HTERT RPE-1 (cell line): ENCODE measurements around the gene DDX47.
"Not testable (repeated sequence)": the region's sequence is repeated elsewhere in the genome, so short reads cannot be mapped to it uniquely, and the experiment has no call there.

Experiments used
- in situ Hi-C: fragments of 300-500 bp; cut with MboI; formaldehyde crosslinking; loops from 4 replicates; pipeline ENCODE4 v1.14.3; 2020; ENCODE audit warnings: low sequenced_read_pairs

Gene DDX47

GRCh38 chr12:12871587-12872138, 58.5 kb downstream of the DDX47 start:
- in situ Hi-C loops, result no loop called here

DNA sequence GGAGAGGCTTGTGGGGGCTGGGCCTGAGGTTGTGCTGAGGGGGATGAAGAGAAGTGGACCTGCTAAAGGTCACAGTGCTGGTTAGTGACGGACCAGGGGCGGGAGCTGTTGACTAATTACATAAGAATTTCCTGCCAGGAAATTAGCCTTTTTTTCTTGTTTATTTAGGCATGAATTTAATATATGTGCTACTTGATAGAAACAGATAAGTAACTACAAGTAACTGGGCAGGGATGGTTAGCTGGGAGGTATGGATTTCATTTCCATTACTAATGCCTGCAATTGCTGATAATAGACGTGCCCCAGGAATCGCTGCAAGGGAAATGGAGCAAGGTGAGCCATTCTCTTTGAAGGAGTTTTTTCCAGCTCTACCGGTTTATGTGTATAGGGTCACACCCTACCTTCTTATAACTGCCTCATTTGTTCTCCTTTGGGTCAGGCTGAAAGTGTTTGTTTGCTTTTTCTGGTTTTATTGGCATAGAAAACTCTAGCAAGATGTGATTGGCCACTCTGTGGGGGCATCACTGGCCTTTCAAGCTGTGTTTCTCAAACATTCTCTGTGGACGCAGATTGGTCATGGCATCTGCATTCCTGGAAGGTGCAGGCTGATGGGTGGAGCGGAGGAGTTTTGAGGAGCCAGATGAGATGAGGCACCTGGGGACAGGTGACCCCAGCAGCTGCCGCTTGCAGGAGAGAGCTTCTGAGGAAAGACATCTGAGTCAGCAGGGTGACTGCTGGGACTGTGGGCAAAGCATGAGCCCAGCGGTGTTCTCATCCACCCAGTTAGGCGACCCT, 59.2 kb downstream of the DDX47 start:
- in situ Hi-C loops, result no loop called here

GRCh38 chr12:12872934-12873275, 59.8 kb downstream of the DDX47 start:
- in situ Hi-C loops, result no loop called here

- in situ Hi-C loops, result no loop called here
Measured at GRCh38 chr12:12874029-12874428, 60.9 kb downstream of the DDX47 start.

DNA sequence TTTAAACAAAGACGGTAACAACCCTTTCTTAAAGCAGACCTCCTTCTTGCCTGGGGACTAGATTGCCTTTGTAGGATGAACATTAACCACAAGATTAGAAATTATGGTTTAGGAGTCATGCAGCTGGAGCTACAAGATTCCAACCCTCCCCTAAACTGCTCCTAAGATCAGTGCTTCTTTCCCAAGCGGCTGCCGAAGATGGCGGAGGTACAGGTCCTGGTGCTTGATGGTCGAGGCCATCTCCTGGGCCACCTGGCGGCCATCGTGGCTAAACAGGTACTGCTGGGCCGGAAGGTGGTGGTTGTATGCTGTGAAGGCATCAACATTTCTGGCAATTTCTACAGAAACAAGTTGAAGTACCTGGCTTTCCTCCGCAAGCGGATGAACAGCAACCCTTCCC, 62.2 kb downstream of the DDX47 start:
- in situ Hi-C loops, result not testable (repeated sequence)

- in situ Hi-C loops, result no loop called here
Measured at GRCh38 chr12:12877153-12877768, 64.1 kb downstream of the DDX47 start.

DNA sequence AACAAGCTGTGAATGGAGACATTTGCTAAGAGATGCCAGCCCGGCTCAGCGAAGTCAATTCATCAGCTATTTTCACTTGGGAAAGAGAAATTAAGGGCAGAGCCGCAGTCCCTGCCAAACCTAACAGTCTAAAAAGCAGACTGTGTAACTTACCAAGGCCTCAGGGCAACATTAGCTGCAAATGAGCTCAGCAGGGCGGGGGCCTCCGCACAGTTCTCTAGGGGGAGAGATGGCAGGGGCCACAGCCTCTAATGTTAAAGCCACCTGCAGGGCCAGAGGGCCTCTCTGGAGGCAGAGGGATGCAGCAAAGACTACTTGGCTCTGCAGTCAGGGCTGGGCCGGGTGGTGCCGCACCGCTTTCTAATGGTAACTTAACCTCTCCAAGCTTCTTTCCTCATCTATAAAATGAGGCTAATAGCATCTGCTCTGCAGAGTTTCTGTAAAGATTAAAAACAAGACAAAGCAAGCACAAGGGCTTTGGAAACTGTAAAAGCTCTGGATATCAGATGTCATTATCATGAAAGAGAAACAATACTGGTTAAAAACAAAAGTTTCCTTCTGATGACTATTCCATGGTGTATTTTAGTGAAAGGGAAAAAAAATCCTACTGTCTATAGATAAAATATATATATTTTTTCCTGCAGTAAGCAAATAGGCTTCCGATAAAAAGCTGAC, 64.8 kb downstream of the DDX47 start:
- in situ Hi-C loops, result no loop called here
